IMR-90 (cell line): ENCODE results near the gene TRIO. TPM values are rescaled to one million over a fixed set of nuclear protein-coding genes. Genes with fewer than 3 reads are reported as not detected.

Experiments used
- ATAC-seq: fragments of 200-7000 bp; cut with Tn5 transposase; 2 replicates; pipeline ENCODE4 v1.9.1; 2020; ENCODE audit warnings: low read depth, mild to moderate bottlenecking, moderate library complexity
- BruUV-seq: library from RNA; stranded (reverse); fragments of 400-500 nt; replicated peaks from 2 replicates; lab custom pipeline; 2021; lab: Mats Ljungman, UMichigan
- CTCF ChIA-PET: fragments of 300-600 bp; formaldehyde crosslinking; extraction: SDS; loops from one replicate; lab custom pipeline; 2021; ENCODE audit warnings: antibody characterized with exemption; lab: Yijun Ruan, JAX
- POLR2A ChIA-PET: fragments of 300-600 bp; sonication (Branson Sonifier 250); formaldehyde crosslinking; loops from one replicate; lab custom pipeline; 2022; ENCODE audit warnings: antibody characterized with exemption; ENCODE audit not compliant: unreplicated experiment; lab: Charles Lee
- DNase-seq: peaks from one replicate; pipeline ENCODE4 v3.0.0; 2013
- H2AFZ ChIP-seq: replicated peaks from 2 replicates; pipeline ENCODE3; 2013; ENCODE audit warnings: low read length, mild to moderate bottlenecking; ENCODE audit not compliant: poor library complexity
- H2AK5ac ChIP-seq: 2 replicates; pipeline ENCODE4 v1.6.1; 2013; ENCODE audit warnings: low read depth, low read length, inconsistent platforms
- H2AK9ac ChIP-seq: replicated peaks from 2 replicates; pipeline ENCODE3; 2013; ENCODE audit warnings: mild to moderate bottlenecking, low read depth, low read length, moderate library complexity; ENCODE audit not compliant: poor library complexity
- H2BK120ac ChIP-seq: 2 replicates; pipeline ENCODE4 v1.6.1; 2013; ENCODE audit warnings: low read depth, low read length, inconsistent platforms
- H2BK15ac ChIP-seq: 3 replicates; pipeline ENCODE4 v1.6.1; 2013; ENCODE audit warnings: low read depth, low read length, inconsistent platforms
- H2BK20ac ChIP-seq: 2 replicates; pipeline ENCODE4 v1.6.1; 2013; ENCODE audit warnings: low read depth, mild to moderate bottlenecking, inconsistent platforms, low read length, moderate library complexity
- H2BK5ac ChIP-seq: 2 replicates; pipeline ENCODE4 v1.6.1; 2013; ENCODE audit warnings: mild to moderate bottlenecking, low read depth, low read length, inconsistent platforms; ENCODE audit not compliant: poor library complexity, severe bottlenecking
- H3K14ac ChIP-seq: replicated peaks from 2 replicates; pipeline ENCODE4 v1.6.1; 2013; ENCODE audit warnings: low read depth, low read length, inconsistent platforms
- H3K18ac ChIP-seq: 2 replicates; pipeline ENCODE4 v1.6.1; 2013; ENCODE audit warnings: low read depth, low read length, control low read depth
- H3K23ac ChIP-seq: 2 replicates; pipeline ENCODE4 v1.6.1; 2013; ENCODE audit warnings: low read depth, low read length, inconsistent platforms
- H3K27ac ChIP-seq: 2 replicates; pipeline ENCODE4 v1.5.1; 2013; ENCODE audit warnings: mild to moderate bottlenecking, control low read depth, low read length; ENCODE audit not compliant: insufficient read depth
- H3K27me3 ChIP-seq: 2 replicates; pipeline ENCODE4 v1.6.1; 2013; ENCODE audit warnings: low read length; ENCODE audit not compliant: control insufficient read depth, insufficient read depth
- H3K36me3 ChIP-seq: 2 replicates; pipeline ENCODE4 v1.6.1; 2013; ENCODE audit warnings: low read length, mixed read lengths; ENCODE audit not compliant: control insufficient read depth, insufficient read depth
- H3K4ac ChIP-seq: 2 replicates; pipeline ENCODE4 v1.6.1; 2013; ENCODE audit warnings: low read depth, low read length, inconsistent platforms
- H3K4me1 ChIP-seq: 2 replicates; pipeline ENCODE4 v1.6.1; 2013; ENCODE audit warnings: low read length, mixed read lengths; ENCODE audit not compliant: control insufficient read depth, insufficient read depth
- H3K4me2 ChIP-seq: 2 replicates; pipeline ENCODE4 v1.6.1; 2013; ENCODE audit warnings: low read depth, mild to moderate bottlenecking, control low read depth, low read length, moderate library complexity
- H3K4me3 ChIP-seq: 2 replicates; pipeline ENCODE4 v1.5.1; 2013; ENCODE audit warnings: low read depth, mild to moderate bottlenecking, control low read depth, low read length, moderate library complexity; ENCODE audit not compliant: insufficient read depth
- H3K56ac ChIP-seq: 2 replicates; pipeline ENCODE4 v1.6.1; 2013; ENCODE audit warnings: low read length, inconsistent platforms; ENCODE audit not compliant: insufficient read depth; ENCODE audit errors: extremely low read depth
- H3K79me1 ChIP-seq, 2 experiments: 2 replicates each; pipeline ENCODE4 v1.6.1; 2013; ENCODE audit warnings: low read length in 2 of 2, inconsistent platforms in 1 of 2, low read depth in 1 of 2
- H3K9ac ChIP-seq: 2 replicates; pipeline ENCODE4 v1.6.1; 2013; ENCODE audit warnings: low read depth, low read length, control low read depth
- H3K9me1 ChIP-seq: 2 replicates; pipeline ENCODE4 v1.6.1; 2013; ENCODE audit warnings: low read length, inconsistent platforms; ENCODE audit not compliant: insufficient read depth
- H3K9me3 ChIP-seq: 2 replicates; pipeline ENCODE4 v1.6.1; 2013; ENCODE audit warnings: low read length; ENCODE audit not compliant: control insufficient read depth, insufficient read depth
- H4K20me1 ChIP-seq: 2 replicates; pipeline ENCODE4 v1.6.1; 2013; ENCODE audit warnings: low read length, inconsistent platforms; ENCODE audit not compliant: insufficient read depth
- H4K5ac ChIP-seq: 2 replicates; pipeline ENCODE4 v1.6.1; 2013; ENCODE audit warnings: mild to moderate bottlenecking, low read depth, low read length, control low read depth
- H4K8ac ChIP-seq, 2 experiments: 2 replicates each; pipeline ENCODE4 v1.6.1; 2013; ENCODE audit warnings: low read depth in 2 of 2, low read length in 2 of 2, control low read depth in 1 of 2, inconsistent platforms in 1 of 2
- H4K91ac ChIP-seq: 2 replicates; pipeline ENCODE4 v1.6.1; 2013; ENCODE audit warnings: low read depth, low read length, inconsistent platforms; ENCODE audit not compliant: insufficient read depth
- BHLHE40 ChIP-seq: fragments of 150-350 bp; IDR thresholded peaks from 2 replicates; pipeline ENCODE4 v1.6.1; 2016; ENCODE audit warnings: mild to moderate bottlenecking, low read depth, low read length
- CEBPB ChIP-seq: IDR thresholded peaks from 2 replicates; pipeline ENCODE4 v1.6.1; 2012; ENCODE audit warnings: low read depth, low read length, improper control_type of control experiment
- CHD1 ChIP-seq: IDR thresholded peaks from 2 replicates; pipeline ENCODE4 v1.6.1; 2012; ENCODE audit warnings: low read depth, low read length, improper control_type of control experiment
- CTCF ChIP-seq: conservative IDR thresholded peaks from 2 replicates; pipeline ENCODE4 v1.5.1; 2012; ENCODE audit warnings: mild to moderate bottlenecking, low read depth, low read length, improper control_type of control experiment
- ELK1 ChIP-seq: fragments of 150-350 bp; IDR thresholded peaks from 2 replicates; pipeline ENCODE4 v1.6.1; 2016; ENCODE audit warnings: low read depth, mild to moderate bottlenecking, low read length, moderate library complexity, borderline replicate concordance
- FOS ChIP-seq: fragments of 150-350 bp; IDR thresholded peaks from 2 replicates; pipeline ENCODE4 v1.6.1; 2016; ENCODE audit warnings: low read depth, low read length
- MAFK ChIP-seq: IDR thresholded peaks from 2 replicates; pipeline ENCODE4 v1.6.1; 2012; ENCODE audit warnings: low read depth, low read length, improper control_type of control experiment
- MAZ ChIP-seq: IDR thresholded peaks from 2 replicates; pipeline ENCODE4 v1.6.1; 2012; ENCODE audit warnings: low read depth, mild to moderate bottlenecking, low read length, improper control_type of control experiment, moderate library complexity, borderline replicate concordance
- MXI1 ChIP-seq: IDR thresholded peaks from 2 replicates; pipeline ENCODE4 v1.6.1; 2012; ENCODE audit warnings: low read depth, mild to moderate bottlenecking, low read length, moderate library complexity, borderline replicate concordance
- NFE2L2 ChIP-seq: fragments of 150-350 bp; IDR thresholded peaks from 2 replicates; pipeline ENCODE4 v1.6.1; 2016; ENCODE audit warnings: low read depth, mild to moderate bottlenecking, low read length
- POLR2A ChIP-seq: IDR thresholded peaks from 2 replicates; pipeline ENCODE4 v1.6.1; 2012; ENCODE audit warnings: mild to moderate bottlenecking, low read depth, low read length
- RAD21 ChIP-seq: IDR thresholded peaks from 2 replicates; pipeline ENCODE4 v1.6.1; 2012; ENCODE audit warnings: low read length, improper control_type of control experiment
- RCOR1 ChIP-seq: IDR thresholded peaks from 2 replicates; pipeline ENCODE4 v1.6.1; 2012; ENCODE audit warnings: mild to moderate bottlenecking, low read length, improper control_type of control experiment; ENCODE audit not compliant: insufficient replicate concordance
- RFX5 ChIP-seq: IDR thresholded peaks from 2 replicates; pipeline ENCODE4 v1.8.0; 2012; ENCODE audit warnings: low read depth, mild to moderate bottlenecking, low read length, moderate library complexity
- SMC3 ChIP-seq: fragments of 150-350 bp; IDR thresholded peaks from 2 replicates; pipeline ENCODE4 v1.6.1; 2016; ENCODE audit warnings: low read depth, mild to moderate bottlenecking, antibody characterized with exemption, low read length, moderate library complexity
- WGBS, 2 experiments: methylation state at CpG; one replicate each; pipeline versions ENCODE4 v1.1.5 to v1.1.7; 2013; ENCODE audit warnings: missing lambda C conversion rate in 2 of 2; ENCODE audit not compliant: insufficient read length in 1 of 2; ENCODE audit errors: extremely low coverage in 2 of 2; 5-methylcytosine and 5-hydroxymethylcytosine counted together
- dilution Hi-C: fragments of 300-500 bp; cut with HindIII; formaldehyde crosslinking; loops from one replicate; pipeline ENCODE4 v1.14.3; 2018; ENCODE audit warnings: low sequenced_read_pairs; ENCODE audit not compliant: unreplicated experiment
- in situ Hi-C: fragments of 300-500 bp; cut with MboI; formaldehyde crosslinking; loops from 3 replicates; pipeline ENCODE4 v1.14.3; 2019; ENCODE audit warnings: low sequenced_read_pairs, inconsistent platforms, mixed read lengths
- intact Hi-C: fragments of 100-400 bp; cut with micrococcal nuclease; formaldehyde crosslinking; loops from 2 replicates; pipeline ENCODE4 v1.10.0; 2022
- polyA plus RNA-seq, 3 experiments: library from polyadenylated mRNA; depleted of rRNA; stranded (reverse); fragments of >200 nt; gene quantifications; 2 replicates each; pipeline ENCODE4 v1.2.3, GENCODE V29; 2012; ENCODE audit warnings: low replicate concordance in 1 of 3
- total RNA-seq: library from RNA; depleted of rRNA; stranded (reverse); fragments of >200 nt; gene quantifications from 2 replicates; pipeline ENCODE4 v1.2.3, GENCODE V29; 2012

The TRIO gene
- total and polyA plus RNA-seq, 2 of the 4 experiments (the other 2 are of a cell fraction): 206 to 522 TPM

- intact Hi-C loops (no loop called here), in situ Hi-C loops (no loop called here), dilution Hi-C loops (no loop called here)
- Histone ChIP-seq H3K27ac (peak overlapping the region; percentile 98), H3K4me1 (peaks cover 44% of the 10 kb centered on the region), H2BK5ac (peak overlapping the region; percentile 100), H2AK5ac (peak overlapping the region; percentile 97), H4K20me1 (peaks cover 71% of the 10 kb centered on the region), H4K8ac (peak overlapping the region; percentile 87 to 91), H3K56ac (peak overlapping the region; percentile 97), H2BK120ac (peak overlapping the region; percentile 94), H3K27me3 (no peaks in the 10 kb centered on the region), H3K18ac (peak overlapping the region; percentile 35), H3K9me1 (peaks cover 28% of the 10 kb centered on the region), H2AK9ac (peak overlapping the region; percentile 81), H4K5ac (peak overlapping the region; percentile 29), H2BK20ac (peak overlapping the region; percentile 76), H3K23ac (peak overlapping the region; percentile 93), H3K9me3 (no peaks in the 10 kb centered on the region), H3K36me3 (peaks cover 8% of the 10 kb centered on the region), H3K4ac (peak overlapping the region; percentile 97), H3K79me1 (peaks cover 0 to 17% of the 10 kb centered on the region in 2 experiments; a peak in 2 of 4 replicates), H3K4me2 (peak overlapping the region; percentile 28), H3K9ac (peak overlapping the region; percentile 77), H2AFZ (peak overlapping the region; percentile 65), H3K14ac (peak overlapping the region; percentile 98), H4K91ac (peak overlapping the region; percentile 97), H2BK15ac (peak overlapping the region; percentile 50; the same call in 1 of the 3 replicates), H3K4me3 (no peak overlapping the region)
- DNase-seq (peak; percentile 77), ATAC-seq (peak; percentile 18)
- CTCF ChIA-PET: interaction anchor here (0.8 kb wide), 1 partner anchor 85 kb away, joined by 4 read pairs; no protein-coding TSS in a partner anchor
- WGBS, 2 experiments: 14% methylated on average over 4 of the region's 7 CpGs; no CpG with 5 or more reads in 1 of the 2 experiments
- POLR2A ChIA-PET: no interaction called here
- BruUV-seq: TSS peak; percentile 88
- no peak for TF ChIP-seq MAFK
- no peak for TF ChIP-seq NFE2L2
- no peak for TF ChIP-seq ELK1
- TF ChIP-seq RAD21: no peak
- TF ChIP-seq MAZ: peak; percentile 56
- TF ChIP-seq BHLHE40: no peak
- peak; percentile 38; the same call in 1 of the 2 replicates for TF ChIP-seq FOS
- TF ChIP-seq POLR2A: peak; percentile 75
- no peak for TF ChIP-seq RCOR1
- TF ChIP-seq SMC3: no peak
- no peak for TF ChIP-seq MXI1
- TF ChIP-seq RFX5: no peak
- TF ChIP-seq CEBPB: peak; percentile 63
- no peak for TF ChIP-seq CHD1
- no peak for TF ChIP-seq CTCF
Observed at GRCh38 chr5:14185326-14186058, 42.4 kb downstream of the TRIO start.
